ENCODE measurements around the gene CDH4.

The CDH4 gene

GRCh38 chr20:61691978-61692377, 439.9 kb downstream of the CDH4 start:
- H3K27ac ChIP-seq (replicated peaks): no peak overlapping the region
- no peak for TF ChIP-seq GABPA (IDR thresholded peaks at IDR 0.05; ENCODE audit: low read depth)
- no peak for TF ChIP-seq SPI1 (IDR thresholded peaks at IDR 0.05; ENCODE audit: borderline replicate concordance, low read depth)
- TF ChIP-seq POLR2AphosphoS5 (IDR thresholded peaks at IDR 0.05; ENCODE audit: low read depth): no peak
- TF ChIP-seq REST (IDR thresholded peaks at IDR 0.05; ENCODE audit: insufficient replicate concordance, low read depth): no peak
- no peak for TF ChIP-seq CTCF (IDR thresholded peaks at IDR 0.05; ENCODE audit: insufficient read depth, low read length)
- DNase-seq (ENCODE audit: low read depth in 1 of 2, low spot score in 1 of 2): no peak
- no peak overlapping the region for H3K4me3 ChIP-seq (replicated peaks; ENCODE audit: insufficient read depth, low read length)
- no peaks in the 10 kb centered on the region for H3K27me3 ChIP-seq (ENCODE audit: insufficient read depth, poor library complexity, severe bottlenecking)

- Histone ChIP-seq H3K27ac (replicated peaks) (no peak overlapping the region), H3K4me3 (replicated peaks; ENCODE audit: insufficient read depth, low read length) (no peak overlapping the region), H3K27me3 (ENCODE audit: insufficient read depth, poor library complexity, severe bottlenecking) (no peaks in the 10 kb centered on the region)
- no peak for DNase-seq (ENCODE audit: low read depth in 1 of 2, low spot score in 1 of 2)
- TF ChIP-seq GABPA (IDR thresholded peaks at IDR 0.05; ENCODE audit: low read depth) (no peak), SPI1 (IDR thresholded peaks at IDR 0.05; ENCODE audit: borderline replicate concordance, low read depth) (no peak), REST (IDR thresholded peaks at IDR 0.05; ENCODE audit: insufficient replicate concordance, low read depth) (no peak), POLR2AphosphoS5 (IDR thresholded peaks at IDR 0.05; ENCODE audit: low read depth) (no peak), CTCF (IDR thresholded peaks at IDR 0.05; ENCODE audit: insufficient read depth, low read length) (no peak)
Observed at GRCh38 chr20:61692479-61692878, 440.4 kb downstream of the CDH4 start.

GRCh38 chr20:61693055-61693600, 441.1 kb downstream of the CDH4 start:
- no peak overlapping the region for H3K4me3 ChIP-seq (replicated peaks; ENCODE audit: insufficient read depth, low read length)
- no peak for TF ChIP-seq SPI1 (IDR thresholded peaks at IDR 0.05; ENCODE audit: borderline replicate concordance, low read depth)
- TF ChIP-seq REST (IDR thresholded peaks at IDR 0.05; ENCODE audit: insufficient replicate concordance, low read depth): no peak
- no peak for TF ChIP-seq GABPA (IDR thresholded peaks at IDR 0.05; ENCODE audit: low read depth)
- TF ChIP-seq POLR2AphosphoS5 (IDR thresholded peaks at IDR 0.05; ENCODE audit: low read depth): no peak
- TF ChIP-seq CTCF (IDR thresholded peaks at IDR 0.05; ENCODE audit: insufficient read depth, low read length): no peak
- H3K27ac ChIP-seq (replicated peaks): no peak overlapping the region
- no peak for DNase-seq (ENCODE audit: low read depth in 1 of 2, low spot score in 1 of 2)
- no peaks in the 10 kb centered on the region for H3K27me3 ChIP-seq (ENCODE audit: insufficient read depth, poor library complexity, severe bottlenecking)
